Measurements from ENCODE around the gene RAI14. TPM values are rescaled to one million over a fixed set of nuclear protein-coding genes. Genes with fewer than 3 reads are reported as not detected.
"Not testable (repeated sequence)": the region's sequence is repeated elsewhere in the genome, so short reads cannot be mapped to it uniquely, and the experiment has no call there.

The RAI14 gene
- total RNA-seq, 1 experiment from 2014 or later: 133 TPM

- Histone ChIP-seq H3F3A (ENCODE audit: insufficient read depth, low read depth) (peaks cover 66% of the 10 kb centered on the region), H3K4me1 (replicated peaks; ENCODE audit: insufficient read depth) (peaks cover 46% of the 10 kb centered on the region), H3K27me3 (ENCODE audit: insufficient read depth, low read depth) (no peaks in the 10 kb centered on the region), H3K9me2 (ENCODE audit: insufficient read depth) (no peaks in the 10 kb centered on the region), H2AFZ (no peak overlapping the region), H3K36me3 (ENCODE audit: low read depth) (peaks cover 48% of the 10 kb centered on the region), H3K4me2 (peak overlapping the region; percentile 9), H3K27ac (peak overlapping the region; percentile 16; the same call in 1 of the 2 replicates), H4K20me1 (ENCODE audit: insufficient read depth) (peaks cover 6% of the 10 kb centered on the region; the same call in 1 of the 2 replicates), H3K9me3 (ENCODE audit: insufficient read depth, low read depth) (no peaks in the 10 kb centered on the region), H3K79me2 (ENCODE audit: low read depth) (peaks cover 93% of the 10 kb centered on the region), H3K4me3 (no peak overlapping the region)
- CTCF ChIA-PET: interaction anchor here (0.6 to 0.9 kb wide), 2 partner anchors 13 to 204 kb away, joined by 3 to 6 read pairs; no protein-coding TSS in a partner anchor
- BruUV-seq (replicated peaks): no TSS peak
- POLR2A ChIA-PET (ENCODE audit: unreplicated experiment): interaction anchor here (0.6 to 1.3 kb wide), 5 partner anchors 10 to 239 kb away, joined by 3 to 17 read pairs (median 9); no protein-coding TSS in a partner anchor
- TF ChIP-seq CTCF (conservative IDR thresholded peaks at IDR 0.05) (no peak), EZH2 (IDR thresholded peaks at IDR 0.05; ENCODE audit: low read depth) (no peak)
- intact Hi-C loops (cut with micrococcal nuclease; ENCODE audit: unreplicated experiment): loop anchor here (1.0 kb wide), 1 partner anchor 10 kb away; no protein-coding TSS in a partner anchor
- peak in 1 of 2 experiments; percentile 76 for DNase-seq
Observed at GRCh38 chr5:34699155-34700077, 43.3 kb downstream of the RAI14 start.

- ChIA-PET POLR2A (ENCODE audit: unreplicated experiment) (interaction anchor here (0.7 to 1.3 kb wide), 3 partner anchors 9 to 239 kb away, joined by 3 to 17 read pairs (median 9); no protein-coding TSS in a partner anchor), CTCF (interaction anchor here (0.6 to 0.9 kb wide), 3 partner anchors 13 to 204 kb away, joined by 3 to 6 read pairs (median 3); no protein-coding TSS in a partner anchor)
- Histone ChIP-seq H3K4me3 (no peak overlapping the region), H3K27ac (no peak overlapping the region; the same call in 1 of the 2 replicates), H4K20me1 (ENCODE audit: insufficient read depth) (peaks cover 3% of the 10 kb centered on the region; the same call in 1 of the 2 replicates), H3K79me2 (ENCODE audit: low read depth) (peaks cover 93% of the 10 kb centered on the region), H2AFZ (no peak overlapping the region), H3K4me2 (peak overlapping the region; percentile 9), H3K4me1 (replicated peaks; ENCODE audit: insufficient read depth) (peaks cover 43% of the 10 kb centered on the region), H3K27me3 (ENCODE audit: insufficient read depth, low read depth) (no peaks in the 10 kb centered on the region), H3K9me2 (ENCODE audit: insufficient read depth) (no peaks in the 10 kb centered on the region), H3F3A (ENCODE audit: insufficient read depth, low read depth) (peaks cover 62% of the 10 kb centered on the region), H3K9me3 (ENCODE audit: insufficient read depth, low read depth) (no peaks in the 10 kb centered on the region), H3K36me3 (ENCODE audit: low read depth) (peaks cover 44% of the 10 kb centered on the region)
- DNase-seq: no peak
- intact Hi-C loops (cut with micrococcal nuclease; ENCODE audit: unreplicated experiment): loop anchor here (1.0 kb wide), 1 partner anchor 9 kb away; no protein-coding TSS in a partner anchor
- TF ChIP-seq CTCF (conservative IDR thresholded peaks at IDR 0.05) (no peak), EZH2 (IDR thresholded peaks at IDR 0.05; ENCODE audit: low read depth) (no peak)
- no TSS peak for BruUV-seq (replicated peaks)
Observed at GRCh38 chr5:34700078-34700452, 43.9 kb downstream of the RAI14 start.

- CTCF ChIA-PET: not testable (repeated sequence)
- peak overlapping the region; percentile 10 for H3K27ac ChIP-seq
Observed at GRCh38 chr5:34701442-34701841, 45.3 kb downstream of the RAI14 start.

More at GRCh38 chr5:34701442-34701841, 45.3 kb downstream of the RAI14 start:
- H4K20me1 ChIP-seq (ENCODE audit: insufficient read depth); BruUV-seq (replicated peaks); H3K9me2 ChIP-seq (ENCODE audit: insufficient read depth); H2AFZ ChIP-seq; H3K27me3 ChIP-seq (ENCODE audit: insufficient read depth, low read depth); H3K4me3 ChIP-seq; H3K9me3 ChIP-seq (ENCODE audit: insufficient read depth, low read depth); H3K4me2 ChIP-seq; intact Hi-C loops (cut with micrococcal nuclease; ENCODE audit: unreplicated experiment); DNase-seq: not testable (repeated sequence)
- H3K79me2 ChIP-seq (ENCODE audit: low read depth): peaks cover 92% of the 10 kb centered on the region
- peaks cover 53% of the 10 kb centered on the region for H3K36me3 ChIP-seq (ENCODE audit: low read depth)
- H3K4me1 ChIP-seq (replicated peaks; ENCODE audit: insufficient read depth): peaks cover 35% of the 10 kb centered on the region
- POLR2A ChIA-PET (ENCODE audit: unreplicated experiment): interaction anchor here (0.6 kb wide), 1 partner anchor 1050 kb away, joined by 4 read pairs; no protein-coding TSS in a partner anchor
- H3F3A ChIP-seq (ENCODE audit: insufficient read depth, low read depth): peaks cover 65% of the 10 kb centered on the region
